HepG2 (cell line): ENCODE measurements around the gene NUPR2. TPM values are rescaled to one million over a fixed set of nuclear protein-coding genes. Genes with fewer than 3 reads are reported as not detected.

Experiments
- ASH2L ChIP-seq: fragments of 300-600, 200-600 bp; sonication (generic); IDR thresholded peaks from 2 replicates; pipeline ENCODE4 v1.7.0; 2017; ENCODE audit warnings: low read depth, mild to moderate bottlenecking, moderate library complexity, mixed read lengths, low read length; ENCODE audit not compliant: insufficient read length
- ATF5 ChIP-seq: sonication (generic); formaldehyde crosslinking; IDR thresholded peaks from 2 replicates; pipeline ENCODE4 v1.4.0; 2020; ENCODE audit warnings: mild to moderate bottlenecking, low read depth, missing genetic modification reagents
- EZH2 ChIP-seq: conservative IDR thresholded peaks from 2 replicates; pipeline ENCODE4 v1.6.1; 2012; ENCODE audit warnings: mild to moderate bottlenecking, low read depth, low read length, moderate library complexity
- FIP1L1 ChIP-seq: fragments of 200-400 bp; formaldehyde crosslinking; IDR thresholded peaks from 2 replicates; pipeline ENCODE4 v1.6.1; 2018; ENCODE audit warnings: low read depth, mild to moderate bottlenecking, low read length, moderate library complexity, borderline replicate concordance; ENCODE audit not compliant: insufficient read depth
- HNRNPL ChIP-seq: fragments of 200-400 bp; formaldehyde crosslinking; IDR thresholded peaks from 2 replicates; pipeline ENCODE4 v1.6.1; 2017; ENCODE audit warnings: mild to moderate bottlenecking, low read depth, low read length
- KAT7 ChIP-seq: IDR thresholded peaks from 2 replicates; pipeline ENCODE4 v1.6.1; 2018; ENCODE audit warnings: borderline replicate concordance, missing compliant biosample characterization
- MXI1 ChIP-seq: IDR thresholded peaks from 3 replicates; pipeline ENCODE4 v1.6.1; 2012; ENCODE audit warnings: low read depth, low read length, inconsistent platforms, borderline replicate concordance
- NR1H2 ChIP-seq: sonication (generic); formaldehyde crosslinking; IDR thresholded peaks from 2 replicates; pipeline ENCODE4 v1.8.1; 2022; ENCODE audit warnings: low read depth, missing genetic modification reagents, borderline replicate concordance
- SMAD1 ChIP-seq: sonication (generic); formaldehyde crosslinking; IDR thresholded peaks from 2 replicates; pipeline ENCODE4 v1.4.0; 2020; ENCODE audit warnings: missing genetic modification reagents, low read depth, mild to moderate bottlenecking, borderline replicate concordance
- SRY ChIP-seq: sonication (generic); formaldehyde crosslinking; IDR thresholded peaks from 2 replicates; pipeline ENCODE4 v1.8.0; 2022; ENCODE audit warnings: mild to moderate bottlenecking, missing genetic modification reagents
- TBL1XR1 ChIP-seq: fragments of 150-350 bp; IDR thresholded peaks from 2 replicates; pipeline ENCODE4 v1.6.1; 2014; ENCODE audit warnings: borderline replicate concordance, low read length; ENCODE audit not compliant: partially characterized antibody
- TBX3 ChIP-seq: fragments of 450-650 bp; IDR thresholded peaks from 2 replicates; pipeline ENCODE4 v1.6.1; 2017; ENCODE audit warnings: antibody characterized with exemption, mild to moderate bottlenecking, inconsistent platforms, borderline replicate concordance
- TOE1 ChIP-seq: sonication (generic); formaldehyde crosslinking; IDR thresholded peaks from 2 replicates; pipeline ENCODE4 v1.4.0; 2020; ENCODE audit warnings: mild to moderate bottlenecking, missing genetic modification reagents
- ZBTB34 ChIP-seq: sonication (generic); formaldehyde crosslinking; IDR thresholded peaks from 2 replicates; pipeline ENCODE4 v1.8.0; 2022; ENCODE audit warnings: mild to moderate bottlenecking, missing genetic modification reagents
- ZNF407 ChIP-seq: sonication (generic); formaldehyde crosslinking; IDR thresholded peaks from one replicate; pipeline ENCODE4 v1.5.1; 2020; ENCODE audit warnings: mild to moderate bottlenecking, missing genetic modification reagents; ENCODE audit errors: not compliant biosample characterization
- ZNF451 ChIP-seq: sonication (generic); formaldehyde crosslinking; IDR thresholded peaks from 2 replicates; pipeline ENCODE4 v1.5.0; 2020; ENCODE audit warnings: mild to moderate bottlenecking, missing genetic modification reagents
- polyA plus RNA-seq, 8 experiments: library from polyadenylated mRNA; depleted of rRNA in 3 of 8; stranded (reverse) in 7 of 8; unstranded in 1 of 8; fragments of >200 nt; fragmentation: Illumina TruSeq in 4 of 8; extraction: Trizol in 4 of 8; gene quantifications; 2 replicates each; pipeline versions ENCODE4 v1.2.1 to v1.2.3, GENCODE V29; 2011 to 2016; ENCODE audit warnings: low read depth in 4 of 8, missing spikeins in 1 of 8, mixed read lengths in 1 of 8; ENCODE audit not compliant: insufficient read depth in 1 of 8
- total RNA-seq, 5 experiments: library from RNA; depleted of rRNA; stranded (reverse); fragments of >200 nt; fragmentation: Illumina TruSeq; extraction: Trizol; gene quantifications; 2 replicates each; pipeline ENCODE4 v1.2.3, GENCODE V29; 2016; ENCODE audit warnings: low read depth in 1 of 5

Gene NUPR2
- total and polyA plus RNA-seq, 2 of the 13 experiments (the other 11 are each of a cell fraction or from before 2014, with no cell fraction given), result not detected

GRCh38 chr7:56106108-56107073 lies 9.8 kb downstream of the NUPR2 start, which contains the start of gene CHCHD2 (continued):
- TF ChIP-seq ASH2L (peak; percentile 88), TBX3 (no peak), ATF5 (CRISPR knock-in tag) (no peak), TOE1 (0 out of 2 replicates have a peak, but pooled peaks have one; percentile 18), ZNF407 (CRISPR knock-in tag) (peak; percentile 77), SMAD1 (CRISPR knock-in tag) (0 out of 2 replicates have a peak, but pooled peaks have one; percentile 34), ZNF451 (CRISPR knock-in tag) (peak; percentile 73; the same call in 1 of the 2 replicates), SRY (CRISPR knock-in tag) (peak; percentile 80; the same call in 1 of the 2 replicates), FIP1L1 (no peak), TBL1XR1 (peak; percentile 71), EZH2 (no peak), ZBTB34 (no peak; the same call in 1 of the 2 replicates), HNRNPL (0 out of 2 replicates have a peak, but pooled peaks have one; percentile 41), MXI1 (peak; percentile 56; the same call in 1 of the 3 replicates), NR1H2 (no peak; the same call in 1 of the 2 replicates), KAT7 (CRISPR knock-in tag) (0 out of 2 replicates have a peak, but pooled peaks have one; percentile 36)
